Psoas muscle (tissue), 8 donors: ENCODE results near the gene WDR27. TPM values are rescaled to one million over a fixed set of nuclear protein-coding genes. Genes with fewer than 3 reads are reported as not detected.

ENCODE experiments used
- ATAC-seq, 4 donors: fragments of 200-7000 bp; cut with Tn5 transposase; one replicate each; pipeline ENCODE4 v1.9.1; 2020; ENCODE audit warnings: moderate library complexity in 3 of 4, mild to moderate bottlenecking in 2 of 4
- DNase-seq, 2 donors: peaks; one replicate each; pipeline ENCODE4 v3.0.0-alpha.2; 2020
- H3K27ac ChIP-seq: fragments of 200-600 bp; one replicate; pipeline ENCODE4 v1.8.0; 2022
- H3K27me3 ChIP-seq, 3 donors: fragments of 200-600 bp in 1 of 3; one replicate each; pipeline versions ENCODE4 v1.6.1 to v1.8.0; 2013 to 2022; ENCODE audit warnings: low read length in 2 of 3, mild to moderate bottlenecking in 2 of 3, moderate library complexity in 1 of 3; ENCODE audit not compliant: insufficient read depth in 3 of 3
- H3K36me3 ChIP-seq, 2 donors: fragments of 200-600 bp in 1 of 2; one replicate each; pipeline versions ENCODE4 v1.6.1 to v1.8.0; 2013 to 2022; ENCODE audit warnings: low read depth in 1 of 2, mild to moderate bottlenecking in 1 of 2, moderate library complexity in 1 of 2; ENCODE audit not compliant: insufficient read depth in 1 of 2
- H3K4me1 ChIP-seq: fragments of 200-600 bp; one replicate; pipeline ENCODE4 v1.8.0; 2022
- H3K4me3 ChIP-seq: fragments of 200-600 bp; one replicate; pipeline ENCODE4 v1.8.0; 2022; ENCODE audit warnings: mild to moderate bottlenecking
- H3K9me3 ChIP-seq: fragments of 200-600 bp; one replicate; pipeline ENCODE4 v1.8.0; 2022
- WGBS, 3 donors: extraction: QIAGEN DNeasy Blood & Tissue Kit; methylation state at CpG; one replicate each; pipeline versions ENCODE4 v1.1.6 to v1.1.7; 2013; 5-methylcytosine and 5-hydroxymethylcytosine counted together
- intact Hi-C, 2 donors: fragments of 100-400 bp; cut with DNase I; formaldehyde crosslinking; loops; one replicate each; pipeline versions ENCODE4 v1.11.0 to v1.14.2; 2022
- polyA plus RNA-seq, 3 donors: library from polyadenylated mRNA; stranded (reverse); fragments of 200-250 nt; gene quantifications; one replicate each; pipeline ENCODE4 v1.2.3, GENCODE V29; 2013
- total RNA-seq, 4 donors: library from RNA; stranded (reverse); fragmentation: NEBNext Ultra II Directional in 2 of 4; extraction: Animal tissue kit (Norgen Biotek cat#: 25700) in 2 of 4; gene quantifications; one replicate each; pipeline versions ENCODE4 v1.2.1 to v1.2.4, GENCODE V29; 2021 to 2023
- TF ChIP-seq, protein P1 (sequence below): fragments of 200-600 bp; IDR thresholded peaks from one replicate; pipeline ENCODE4 v1.8.0; 2022; ENCODE audit warnings: antibody characterized with exemption
- donor health status: healthy with polysubstance abuse.
- donor health status: DM: no; HTN: no; CAD: no; lungs with moderate emphysema.
- donor health status: Bipolar disorder and iron deficiency.
- donor health status: healthy.
- donor health status: DM: yes; HTN: yes; CAD: no.
- donor health status: DM: no; HTN: no; CAD: no.
- donor health status: DM: no; HTN: no; CAD: no.
- donor health status: DM: yes; HTN: yes; CAD: no.

WDR27 gene
- total and polyA plus RNA-seq, 7 donors, result 3.1 to 14.4 (median 5.5) TPM

DNA sequence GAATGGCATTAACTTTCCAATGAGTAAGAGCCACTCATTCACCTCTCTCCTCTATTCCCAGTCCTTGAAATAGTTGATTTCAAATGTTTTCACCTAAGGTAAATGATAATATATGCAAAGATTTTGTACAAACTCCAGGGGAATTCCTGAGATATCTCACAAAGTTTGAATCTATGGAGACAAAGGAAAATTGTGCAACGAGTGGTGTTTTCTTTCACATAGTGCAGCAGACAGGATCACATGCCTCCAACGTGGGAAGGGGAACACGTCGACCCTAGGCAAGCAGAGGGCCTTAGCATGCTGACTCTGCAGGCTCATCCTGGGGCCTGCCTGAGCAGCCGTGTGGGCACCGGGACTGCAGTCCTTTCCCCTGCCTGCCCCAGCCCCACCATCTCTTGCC lies 252.6 kb downstream of the WDR27 start:
- H3K4me1 ChIP-seq, result no peaks in the 10 kb centered on the region
- H3K36me3 ChIP-seq, result no peaks in the 10 kb centered on the region
- H3K27ac ChIP-seq, result no peak overlapping the region
- no peak for DNase-seq
- no peak for ATAC-seq
- 74 to 82% (median 81%) methylated on average over 6 of the region's 6 CpGs for WGBS, 3 donors
- H3K27me3 ChIP-seq, result no peaks in the 10 kb centered on the region
- TF ChIP-seq, protein P1, sequence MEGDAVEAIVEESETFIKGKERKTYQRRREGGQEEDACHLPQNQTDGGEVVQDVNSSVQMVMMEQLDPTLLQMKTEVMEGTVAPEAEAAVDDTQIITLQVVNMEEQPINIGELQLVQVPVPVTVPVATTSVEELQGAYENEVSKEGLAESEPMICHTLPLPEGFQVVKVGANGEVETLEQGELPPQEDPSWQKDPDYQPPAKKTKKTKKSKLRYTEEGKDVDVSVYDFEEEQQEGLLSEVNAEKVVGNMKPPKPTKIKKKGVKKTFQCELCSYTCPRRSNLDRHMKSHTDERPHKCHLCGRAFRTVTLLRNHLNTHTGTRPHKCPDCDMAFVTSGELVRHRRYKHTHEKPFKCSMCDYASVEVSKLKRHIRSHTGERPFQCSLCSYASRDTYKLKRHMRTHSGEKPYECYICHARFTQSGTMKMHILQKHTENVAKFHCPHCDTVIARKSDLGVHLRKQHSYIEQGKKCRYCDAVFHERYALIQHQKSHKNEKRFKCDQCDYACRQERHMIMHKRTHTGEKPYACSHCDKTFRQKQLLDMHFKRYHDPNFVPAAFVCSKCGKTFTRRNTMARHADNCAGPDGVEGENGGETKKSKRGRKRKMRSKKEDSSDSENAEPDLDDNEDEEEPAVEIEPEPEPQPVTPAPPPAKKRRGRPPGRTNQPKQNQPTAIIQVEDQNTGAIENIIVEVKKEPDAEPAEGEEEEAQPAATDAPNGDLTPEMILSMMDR, result no peak
- H3K9me3 ChIP-seq, result no peaks in the 10 kb centered on the region
- intact Hi-C loops, result loop anchor here in 1 of 2 donors (10.0 kb wide), 1 partner anchor 494 kb away; no protein-coding TSS in a partner anchor
- no peak overlapping the region for H3K4me3 ChIP-seq

DNA sequence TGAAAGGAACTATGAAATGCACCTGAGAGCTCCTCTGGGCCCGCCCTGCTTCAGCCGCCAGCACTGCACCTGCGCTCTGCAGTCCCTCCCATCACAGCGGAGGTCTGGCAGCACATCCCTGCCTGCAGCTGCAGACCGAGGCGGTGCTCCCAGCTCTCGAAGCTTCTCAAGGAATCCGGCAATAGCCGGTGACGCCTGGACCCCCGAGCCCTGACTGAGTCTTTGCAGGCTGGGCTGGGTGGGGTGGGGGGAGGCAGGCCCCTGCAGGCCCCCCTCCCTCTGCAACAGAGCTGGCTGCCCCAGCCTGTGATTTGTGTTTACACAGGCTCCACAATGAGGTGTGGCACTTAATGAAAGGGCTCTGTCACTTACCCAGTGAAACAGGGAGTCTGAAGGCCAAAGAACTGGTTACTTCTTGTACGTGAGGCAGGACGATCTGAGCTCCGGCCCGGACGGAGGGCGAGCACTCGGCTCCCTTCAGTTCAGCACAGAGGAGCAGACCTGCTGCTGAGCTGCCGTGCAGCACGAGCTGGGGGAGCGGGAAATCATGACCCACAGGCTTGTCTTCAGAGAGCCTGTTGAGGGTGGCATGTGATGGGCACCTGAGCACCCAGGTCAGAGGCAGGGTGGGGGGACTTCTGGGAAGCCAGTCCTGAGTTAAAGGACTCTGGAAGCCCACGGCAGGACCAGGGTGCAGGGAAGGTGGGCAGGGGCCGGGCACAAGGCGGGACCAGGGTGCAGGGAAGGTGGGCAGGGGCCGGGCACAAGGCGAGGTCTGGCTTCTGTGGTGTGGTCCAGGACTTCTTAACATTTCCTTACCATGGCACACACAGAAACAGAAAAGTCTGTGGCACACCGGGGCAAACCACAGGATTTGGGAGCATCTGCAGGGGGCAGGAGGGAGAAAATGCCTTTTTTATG lies 255.9 kb downstream of the WDR27 start:
- Histone ChIP-seq H3K9me3 (no peaks in the 10 kb centered on the region), H3K4me3 (no peak overlapping the region), H3K36me3 (no peaks in the 10 kb centered on the region), H3K27ac (no peak overlapping the region), H3K4me1 (no peaks in the 10 kb centered on the region), H3K27me3 (no peaks in the 10 kb centered on the region)
- DNase-seq (no peak), ATAC-seq (no peak)
- TF ChIP-seq, protein P1, result no peak
- 75 to 83% (median 81%) methylated on average over 27 of the region's 27 CpGs for WGBS, 3 donors
- intact Hi-C loops, result loop anchor here in 1 of 2 donors (10.0 kb wide), 1 partner anchor 491 kb away; no protein-coding TSS in a partner anchor

DNA sequence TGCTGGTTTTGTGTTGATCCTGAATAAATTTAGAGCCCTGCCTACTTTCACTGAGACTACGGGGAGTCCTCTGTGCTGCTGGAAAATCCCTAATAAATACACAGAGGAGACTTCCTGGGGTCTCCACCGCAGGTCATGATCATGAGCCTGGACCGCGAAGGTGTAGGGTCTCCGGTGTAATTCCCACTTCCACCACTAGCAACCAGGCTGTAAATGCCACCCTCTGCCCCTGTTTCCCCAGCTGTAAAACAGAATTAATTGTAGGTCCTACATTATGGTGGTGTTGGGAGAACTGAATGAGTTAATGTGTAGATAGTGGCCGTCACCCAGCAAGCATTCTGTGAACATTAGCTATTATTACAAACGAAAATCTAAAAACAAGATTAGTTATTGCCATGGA lies 256.6 kb downstream of the WDR27 start:
- no peaks in the 10 kb centered on the region for H3K27me3 ChIP-seq
- intact Hi-C loops, result loop anchor here in 1 of 2 donors (10.0 kb wide), 1 partner anchor 490 kb away; no protein-coding TSS in a partner anchor
- H3K9me3 ChIP-seq, result no peaks in the 10 kb centered on the region
- ATAC-seq (no peak), DNase-seq (no peak)
- H3K36me3 ChIP-seq, result no peaks in the 10 kb centered on the region
- H3K4me1 ChIP-seq, result no peaks in the 10 kb centered on the region
- no peak overlapping the region for H3K4me3 ChIP-seq
- WGBS, 3 donors, result 81 to 88% (median 84%) methylated on average over 7 of the region's 7 CpGs
- no peak overlapping the region for H3K27ac ChIP-seq
- TF ChIP-seq, protein P1, result no peak

DNA sequence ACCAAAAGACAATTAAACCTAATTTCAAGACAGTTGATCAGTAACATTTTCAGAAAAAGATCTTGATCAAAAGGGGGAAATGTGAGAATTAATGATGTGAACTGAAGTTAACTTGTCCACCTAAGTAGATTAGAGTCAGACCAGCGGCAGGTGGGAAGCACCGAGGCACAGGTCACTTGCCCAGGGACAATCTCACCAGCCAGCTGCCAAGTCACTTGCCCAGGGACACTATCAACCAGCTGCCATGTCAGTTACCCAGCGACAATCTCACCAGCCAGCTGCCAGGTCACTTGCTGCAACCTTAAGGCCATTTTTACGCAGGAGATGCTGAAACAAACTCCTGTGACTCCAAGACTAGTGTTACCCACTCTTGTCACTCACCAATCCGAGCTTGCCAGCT lies 260.5 kb downstream of the WDR27 start:
- WGBS, 3 donors, result 57 to 64% (median 64%) methylated on average over 5 of the region's 5 CpGs
- no peak for DNase-seq
- Histone ChIP-seq H3K27ac (no peak overlapping the region), H3K36me3 (no peaks in the 10 kb centered on the region), H3K4me1 (no peaks in the 10 kb centered on the region), H3K27me3 (no peaks in the 10 kb centered on the region), H3K4me3 (no peak overlapping the region), H3K9me3 (no peaks in the 10 kb centered on the region)
- ATAC-seq, result no peak
- intact Hi-C loops, result loop anchor here in 1 of 2 donors (10.0 kb wide), 1 partner anchor 486 kb away; no protein-coding TSS in a partner anchor
- TF ChIP-seq, protein P1, result no peak
